HepG2 (cell line): ENCODE data around the gene STK40. TPM values are rescaled to one million over a fixed set of nuclear protein-coding genes. Genes with fewer than 3 reads are reported as not detected.

Source experiments
- BORCS8-MEF2B ChIP-seq: sonication (generic); formaldehyde crosslinking; IDR thresholded peaks from 2 replicates; pipeline ENCODE4 v1.8.0; 2022; ENCODE audit warnings: mild to moderate bottlenecking, missing genetic modification reagents
- ZNF781 ChIP-seq: sonication (generic); formaldehyde crosslinking; IDR thresholded peaks from 2 replicates; pipeline ENCODE4 v1.5.1; 2020; ENCODE audit warnings: borderline replicate concordance, mild to moderate bottlenecking, missing genetic modification reagents; ENCODE audit errors: not compliant biosample characterization
- polyA plus RNA-seq, 8 experiments: library from polyadenylated mRNA; depleted of rRNA in 3 of 8; stranded (reverse) in 7 of 8; unstranded in 1 of 8; fragments of >200 nt; fragmentation: Illumina TruSeq in 4 of 8; extraction: Trizol in 4 of 8; gene quantifications; 2 replicates each; pipeline versions ENCODE4 v1.2.1 to v1.2.3, GENCODE V29; 2011 to 2016; ENCODE audit warnings: low read depth in 4 of 8, missing spikeins in 1 of 8, mixed read lengths in 1 of 8; ENCODE audit not compliant: insufficient read depth in 1 of 8
- total RNA-seq, 5 experiments: library from RNA; depleted of rRNA; stranded (reverse); fragments of >200 nt; fragmentation: Illumina TruSeq; extraction: Trizol; gene quantifications; 2 replicates each; pipeline ENCODE4 v1.2.3, GENCODE V29; 2016; ENCODE audit warnings: low read depth in 1 of 5
- TF ChIP-seq, protein P1 (sequence below): IDR thresholded peaks from 2 replicates; pipeline ENCODE4 v1.4.0; 2020; ENCODE audit warnings: mild to moderate bottlenecking, missing genetic modification reagents
- TF ChIP-seq, protein P2 (sequence below): sonication (generic); formaldehyde crosslinking; IDR thresholded peaks from 2 replicates; pipeline ENCODE4 v1.4.0; 2020; ENCODE audit warnings: missing genetic modification reagents, borderline replicate concordance

Gene STK40
- total and polyA plus RNA-seq, 2 of the 13 experiments (the other 11 are each of a cell fraction or from before 2014, with no cell fraction given): 33.8 to 35.1 TPM

DNA sequence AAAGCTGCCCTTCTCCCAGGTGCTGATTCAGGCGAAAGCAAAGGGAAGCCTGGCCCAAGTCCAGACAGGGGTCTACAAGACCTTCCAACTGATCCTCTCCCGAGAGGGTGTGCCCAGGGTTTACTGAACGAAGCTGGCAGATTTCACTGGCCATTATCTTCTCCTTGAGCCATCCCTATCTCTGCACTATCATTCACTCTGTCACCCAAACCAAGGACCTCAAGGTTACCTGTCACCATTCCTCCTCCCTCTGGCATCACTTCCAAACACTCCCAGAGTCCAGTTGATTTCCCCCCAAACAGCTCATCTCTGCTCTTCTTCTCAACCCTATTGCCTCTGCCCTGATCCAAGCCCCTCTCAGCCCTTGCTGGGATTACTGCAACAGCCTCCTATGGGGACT, 4.9 kb downstream of the STK40 start (continued):
- TF ChIP-seq, protein P1, sequence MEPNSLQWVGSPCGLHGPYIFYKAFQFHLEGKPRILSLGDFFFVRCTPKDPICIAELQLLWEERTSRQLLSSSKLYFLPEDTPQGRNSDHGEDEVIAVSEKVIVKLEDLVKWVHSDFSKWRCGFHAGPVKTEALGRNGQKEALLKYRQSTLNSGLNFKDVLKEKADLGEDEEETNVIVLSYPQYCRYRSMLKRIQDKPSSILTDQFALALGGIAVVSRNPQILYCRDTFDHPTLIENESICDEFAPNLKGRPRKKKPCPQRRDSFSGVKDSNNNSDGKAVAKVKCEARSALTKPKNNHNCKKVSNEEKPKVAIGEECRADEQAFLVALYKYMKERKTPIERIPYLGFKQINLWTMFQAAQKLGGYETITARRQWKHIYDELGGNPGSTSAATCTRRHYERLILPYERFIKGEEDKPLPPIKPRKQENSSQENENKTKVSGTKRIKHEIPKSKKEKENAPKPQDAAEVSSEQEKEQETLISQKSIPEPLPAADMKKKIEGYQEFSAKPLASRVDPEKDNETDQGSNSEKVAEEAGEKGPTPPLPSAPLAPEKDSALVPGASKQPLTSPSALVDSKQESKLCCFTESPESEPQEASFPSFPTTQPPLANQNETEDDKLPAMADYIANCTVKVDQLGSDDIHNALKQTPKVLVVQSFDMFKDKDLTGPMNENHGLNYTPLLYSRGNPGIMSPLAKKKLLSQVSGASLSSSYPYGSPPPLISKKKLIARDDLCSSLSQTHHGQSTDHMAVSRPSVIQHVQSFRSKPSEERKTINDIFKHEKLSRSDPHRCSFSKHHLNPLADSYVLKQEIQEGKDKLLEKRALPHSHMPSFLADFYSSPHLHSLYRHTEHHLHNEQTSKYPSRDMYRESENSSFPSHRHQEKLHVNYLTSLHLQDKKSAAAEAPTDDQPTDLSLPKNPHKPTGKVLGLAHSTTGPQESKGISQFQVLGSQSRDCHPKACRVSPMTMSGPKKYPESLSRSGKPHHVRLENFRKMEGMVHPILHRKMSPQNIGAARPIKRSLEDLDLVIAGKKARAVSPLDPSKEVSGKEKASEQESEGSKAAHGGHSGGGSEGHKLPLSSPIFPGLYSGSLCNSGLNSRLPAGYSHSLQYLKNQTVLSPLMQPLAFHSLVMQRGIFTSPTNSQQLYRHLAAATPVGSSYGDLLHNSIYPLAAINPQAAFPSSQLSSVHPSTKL (CRISPR knock-in tag): no peak
- TF ChIP-seq, protein P2, sequence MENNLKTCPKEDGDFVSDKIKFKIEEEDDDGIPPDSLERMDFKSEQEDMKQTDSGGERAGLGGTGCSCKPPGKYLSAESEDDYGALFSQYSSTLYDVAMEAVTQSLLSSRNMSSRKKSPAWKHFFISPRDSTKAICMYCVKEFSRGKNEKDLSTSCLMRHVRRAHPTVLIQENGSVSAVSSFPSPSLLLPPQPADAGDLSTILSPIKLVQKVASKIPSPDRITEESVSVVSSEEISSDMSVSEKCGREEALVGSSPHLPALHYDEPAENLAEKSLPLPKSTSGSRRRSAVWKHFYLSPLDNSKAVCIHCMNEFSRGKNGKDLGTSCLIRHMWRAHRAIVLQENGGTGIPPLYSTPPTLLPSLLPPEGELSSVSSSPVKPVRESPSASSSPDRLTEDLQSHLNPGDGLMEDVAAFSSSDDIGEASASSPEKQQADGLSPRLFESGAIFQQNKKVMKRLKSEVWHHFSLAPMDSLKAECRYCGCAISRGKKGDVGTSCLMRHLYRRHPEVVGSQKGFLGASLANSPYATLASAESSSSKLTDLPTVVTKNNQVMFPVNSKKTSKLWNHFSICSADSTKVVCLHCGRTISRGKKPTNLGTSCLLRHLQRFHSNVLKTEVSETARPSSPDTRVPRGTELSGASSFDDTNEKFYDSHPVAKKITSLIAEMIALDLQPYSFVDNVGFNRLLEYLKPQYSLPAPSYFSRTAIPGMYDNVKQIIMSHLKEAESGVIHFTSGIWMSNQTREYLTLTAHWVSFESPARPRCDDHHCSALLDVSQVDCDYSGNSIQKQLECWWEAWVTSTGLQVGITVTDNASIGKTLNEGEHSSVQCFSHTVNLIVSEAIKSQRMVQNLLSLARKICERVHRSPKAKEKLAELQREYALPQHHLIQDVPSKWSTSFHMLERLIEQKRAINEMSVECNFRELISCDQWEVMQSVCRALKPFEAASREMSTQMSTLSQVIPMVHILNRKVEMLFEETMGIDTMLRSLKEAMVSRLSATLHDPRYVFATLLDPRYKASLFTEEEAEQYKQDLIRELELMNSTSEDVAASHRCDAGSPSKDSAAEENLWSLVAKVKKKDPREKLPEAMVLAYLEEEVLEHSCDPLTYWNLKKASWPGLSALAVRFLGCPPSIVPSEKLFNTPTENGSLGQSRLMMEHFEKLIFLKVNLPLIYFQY (CRISPR knock-in tag): no peak
- no peak for TF ChIP-seq ZNF781 (CRISPR knock-in tag)
- no peak for TF ChIP-seq BORCS8-MEF2B
